ENCODE measurements around the gene SEPTIN10.
"Not testable (repeated sequence)": the region's sequence is repeated elsewhere in the genome, so short reads cannot be mapped to it uniquely, and the experiment has no call there.

Gene SEPTIN10

DNA sequence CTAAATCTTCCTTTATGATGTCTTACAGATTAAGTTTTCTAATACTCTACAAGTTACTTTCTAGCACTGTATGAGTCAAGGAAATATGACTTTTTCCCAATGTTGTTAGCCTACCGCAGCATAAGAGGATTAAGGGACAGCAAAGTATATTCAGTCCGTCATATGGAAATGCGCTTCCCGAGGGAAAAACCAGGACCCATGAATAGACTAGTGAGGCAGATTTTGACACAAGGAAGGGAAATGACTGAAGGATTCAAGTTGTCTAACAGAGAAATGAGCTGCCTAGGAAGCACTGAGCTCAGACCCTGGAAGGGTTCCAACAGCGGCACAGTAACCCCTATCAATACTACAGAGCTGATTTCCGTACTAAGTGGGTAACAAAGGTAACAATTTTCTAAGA, 12.0 kb downstream of the SEPTIN10 start:
- FAIRE-seq = no peak

DNA sequence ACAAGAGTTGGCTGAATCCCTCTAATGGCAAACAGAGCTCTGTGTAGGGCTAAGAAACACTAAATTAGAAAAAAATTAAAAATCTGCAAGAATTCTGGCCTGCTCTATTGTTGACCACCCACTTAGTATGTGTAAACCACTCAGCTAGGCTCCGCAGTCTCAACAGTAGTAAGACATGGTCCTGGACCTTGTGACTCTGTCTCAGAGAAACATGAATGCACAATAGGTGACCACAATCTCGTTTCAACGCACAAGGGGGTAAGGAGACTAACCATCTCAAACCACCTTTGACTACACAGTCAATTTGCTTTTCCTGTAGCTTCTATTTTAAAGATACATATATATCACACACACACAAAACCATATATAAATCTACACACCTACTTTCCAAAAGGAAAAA, 16.5 kb downstream of the SEPTIN10 start:
- FAIRE-seq = no peak

DNA sequence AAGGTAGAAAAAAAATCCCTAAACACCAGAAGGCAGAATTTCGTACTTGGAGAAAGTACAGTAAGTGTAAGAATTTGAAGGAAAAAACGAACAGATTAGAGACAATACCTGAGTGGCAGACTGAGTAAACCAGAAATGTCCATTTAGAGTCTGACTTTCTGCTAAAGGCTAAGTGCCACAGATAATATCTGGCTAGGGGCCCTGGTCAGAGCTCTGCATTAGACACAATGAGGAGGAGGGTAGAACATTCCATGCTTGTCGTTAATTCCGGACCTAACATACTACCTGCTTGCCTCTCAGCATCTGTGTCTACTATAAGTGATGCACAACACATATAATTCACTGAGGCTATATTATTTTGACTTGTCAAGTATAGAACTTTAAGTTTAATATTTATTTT, 18.1 kb downstream of the SEPTIN10 start:
- FAIRE-seq = no peak

DNA sequence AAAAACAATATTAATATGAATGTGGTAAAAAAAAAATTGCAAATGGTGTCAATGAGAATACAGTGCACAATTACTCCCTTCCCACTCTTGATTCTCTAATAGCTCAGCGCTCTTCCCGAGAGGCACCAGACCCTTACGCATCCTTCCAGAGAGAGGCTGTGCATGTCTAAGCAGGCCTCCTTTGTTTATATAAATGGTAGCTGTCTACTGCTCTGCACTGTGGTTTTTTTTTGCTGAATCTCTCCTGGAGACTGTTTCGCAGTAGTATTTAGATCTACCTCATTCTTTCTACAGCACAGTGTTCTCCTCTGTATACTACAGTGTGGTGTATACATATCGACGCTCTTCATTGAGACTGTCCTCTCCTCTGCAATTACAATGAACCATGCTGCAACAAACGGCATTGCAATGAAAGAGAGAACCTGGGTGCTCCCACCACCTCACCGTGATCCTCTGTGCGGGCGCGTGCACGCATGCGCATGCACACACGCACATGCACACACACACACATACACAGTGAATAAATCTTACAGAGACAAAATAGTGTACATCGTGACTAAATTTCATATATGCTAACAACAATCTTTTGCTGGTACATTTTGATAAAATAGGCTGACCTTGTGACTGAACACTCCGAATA, 19.4 kb downstream of the SEPTIN10 start:
- FAIRE-seq = no peak

DNA sequence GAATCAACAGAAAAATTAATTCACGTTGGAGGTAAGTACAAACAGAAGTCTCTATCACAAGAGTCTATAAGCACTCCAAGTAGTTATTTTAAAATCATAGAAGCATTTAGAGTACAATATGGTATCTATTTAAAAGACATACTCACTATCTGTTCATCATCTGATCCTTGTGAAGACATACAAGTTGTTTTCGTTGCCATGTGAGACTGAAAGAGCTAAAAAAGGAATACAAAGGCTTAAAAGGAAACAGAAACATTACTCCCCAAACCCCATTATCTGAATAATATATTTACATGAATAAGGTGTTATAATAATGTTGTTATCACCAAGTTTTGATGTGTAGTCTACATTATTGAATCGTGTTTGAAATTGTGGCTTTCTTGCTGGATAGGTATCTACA, 20.9 kb downstream of the SEPTIN10 start:
- no peak for FAIRE-seq

DNA sequence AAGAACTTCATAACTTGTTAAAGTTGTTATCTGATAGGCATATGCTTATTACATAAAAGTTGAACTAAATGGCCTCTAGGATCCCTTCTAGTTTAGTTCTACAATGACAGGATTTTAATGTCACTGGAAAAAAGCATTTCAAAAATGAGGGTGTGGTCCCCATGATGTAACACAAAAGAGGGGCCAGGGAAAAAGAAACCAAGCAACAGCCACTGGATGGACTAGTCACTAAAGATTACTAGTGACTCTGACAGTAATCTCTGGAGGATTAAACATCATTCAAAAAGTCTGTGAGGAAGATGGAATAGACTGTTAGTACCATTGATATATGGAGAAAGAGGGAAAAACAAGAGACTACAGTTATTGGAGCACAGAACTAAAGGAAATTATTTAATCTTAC, 22.6 kb downstream of the SEPTIN10 start:
- FAIRE-seq = no peak

DNA sequence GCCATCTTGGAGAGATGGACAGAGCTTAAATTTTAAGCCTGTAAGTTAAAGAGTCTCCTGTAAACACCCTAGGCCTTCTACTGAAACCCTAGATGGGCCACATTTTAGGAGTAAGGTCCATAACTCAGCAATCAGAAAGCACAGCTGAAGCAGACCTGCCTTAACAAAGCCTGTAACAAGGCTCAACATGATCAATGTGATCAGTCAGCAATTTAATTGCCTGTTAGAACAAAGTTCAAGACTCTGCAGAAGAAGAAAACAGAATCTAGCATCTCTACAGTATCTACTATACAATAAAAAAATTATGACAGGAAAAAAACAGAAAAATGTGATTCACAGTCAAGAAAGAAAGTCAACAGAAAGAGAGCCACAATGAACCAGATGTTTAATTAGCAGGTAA, 27.1 kb downstream of the SEPTIN10 start:
- FAIRE-seq = no peak

DNA sequence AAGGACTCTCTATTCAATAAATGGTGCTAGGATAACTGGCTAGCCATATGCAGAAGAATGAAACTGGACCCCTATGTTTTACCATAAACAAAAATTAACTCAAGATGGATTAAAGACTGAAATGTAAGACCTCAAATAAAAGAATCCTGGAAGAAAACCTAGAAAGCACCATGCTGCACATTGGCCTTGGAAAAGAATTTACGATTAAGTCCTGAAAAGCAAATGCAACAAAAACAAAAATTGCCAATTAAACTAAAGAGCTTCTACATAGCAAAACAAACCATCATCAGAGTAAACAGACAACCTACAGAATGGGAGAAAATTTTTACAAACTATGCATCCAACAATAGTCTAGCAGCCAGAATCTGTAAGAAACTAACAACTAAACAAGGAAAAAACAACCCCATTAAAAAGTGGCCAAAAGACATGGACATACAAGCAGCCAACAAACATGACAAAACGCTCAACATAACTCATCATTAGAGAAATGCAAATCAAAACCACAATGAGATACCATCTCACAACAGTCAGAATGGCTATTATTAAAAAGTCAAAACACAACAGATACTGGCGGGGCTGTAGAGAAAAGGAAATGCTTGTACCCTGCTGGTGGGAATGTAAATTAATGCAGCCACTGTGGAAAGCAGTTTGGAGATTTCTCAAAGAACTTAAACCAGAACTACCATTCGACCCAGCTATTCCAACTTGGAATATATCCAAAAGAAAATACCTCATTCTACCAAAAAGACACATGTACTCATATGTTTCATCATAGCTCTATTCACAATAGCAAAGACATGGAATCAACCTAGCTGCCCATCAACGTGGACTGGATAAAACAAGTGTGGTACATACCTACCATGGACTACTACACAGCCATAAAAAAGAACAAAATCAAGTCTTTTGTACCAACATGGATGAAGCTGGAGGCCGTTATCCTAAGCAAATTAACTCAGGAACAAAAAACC, 30.6 kb downstream of the SEPTIN10 start:
- no peak for FAIRE-seq

DNA sequence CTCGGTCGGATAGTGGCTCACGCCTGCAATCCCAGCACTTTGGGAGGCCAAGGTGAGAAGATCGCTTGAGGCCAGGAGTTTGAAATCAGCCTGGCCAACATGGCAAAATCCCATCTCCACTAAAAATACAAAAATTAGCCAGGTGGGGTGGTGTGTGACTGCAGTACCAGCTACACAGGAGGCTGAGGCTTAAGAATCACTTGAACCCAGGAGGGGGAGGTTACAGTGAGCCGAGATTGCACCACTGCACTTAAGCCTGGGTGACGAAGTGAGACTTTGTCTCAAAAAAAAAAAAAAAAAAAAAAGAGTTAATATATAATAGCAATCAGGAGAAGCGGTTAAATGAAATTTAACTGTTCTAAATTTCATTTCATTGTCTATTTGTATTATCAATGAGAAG, 36.1 kb downstream of the SEPTIN10 start:
- not testable (repeated sequence) for FAIRE-seq

DNA sequence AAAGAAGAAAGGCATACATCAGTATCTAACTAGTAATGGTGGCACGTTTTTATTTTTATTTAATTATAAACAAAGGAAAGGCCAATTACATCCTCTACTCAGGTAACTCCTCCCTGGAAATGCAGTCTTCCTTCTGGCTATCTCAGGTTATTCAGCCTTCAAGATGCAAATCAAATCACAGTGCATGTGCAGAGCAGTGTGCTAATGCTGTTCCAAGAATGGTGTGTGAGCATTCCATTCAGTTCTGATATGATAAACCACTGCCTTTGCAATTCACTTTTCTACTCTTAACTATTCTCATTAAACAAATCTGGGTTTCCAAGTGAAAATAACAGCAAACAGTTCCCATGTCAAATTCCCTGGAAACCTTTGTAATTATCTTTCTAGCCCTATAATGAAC, 38.4 kb downstream of the SEPTIN10 start:
- FAIRE-seq = no peak

DNA sequence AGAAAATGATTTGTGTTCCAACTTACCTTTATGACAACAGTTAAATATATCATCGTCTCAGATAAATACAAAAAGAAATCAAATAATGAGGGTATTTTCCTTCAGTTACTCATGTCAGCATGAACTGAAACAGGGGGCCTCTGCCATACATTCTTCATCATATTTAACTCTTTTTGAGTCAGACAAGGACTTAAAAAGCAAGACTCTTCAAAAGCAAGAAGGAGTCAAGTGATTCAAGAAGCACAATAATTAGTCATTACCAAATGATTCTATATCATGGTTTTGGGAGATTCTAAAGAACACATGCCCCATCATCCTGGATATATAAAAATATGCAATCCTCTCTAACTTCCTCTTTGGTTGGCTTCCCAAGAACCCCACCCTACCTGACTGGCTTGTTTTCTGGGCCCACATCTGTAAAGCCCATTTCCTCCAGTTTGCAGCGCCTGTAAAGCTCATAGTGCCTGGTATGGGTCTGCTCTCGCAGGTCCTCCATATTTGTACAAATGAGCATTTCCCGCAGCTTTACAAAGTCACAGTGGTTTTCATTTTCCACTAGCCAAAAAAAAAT, 49.7 kb downstream of the SEPTIN10 start:
- no peak for FAIRE-seq

DNA sequence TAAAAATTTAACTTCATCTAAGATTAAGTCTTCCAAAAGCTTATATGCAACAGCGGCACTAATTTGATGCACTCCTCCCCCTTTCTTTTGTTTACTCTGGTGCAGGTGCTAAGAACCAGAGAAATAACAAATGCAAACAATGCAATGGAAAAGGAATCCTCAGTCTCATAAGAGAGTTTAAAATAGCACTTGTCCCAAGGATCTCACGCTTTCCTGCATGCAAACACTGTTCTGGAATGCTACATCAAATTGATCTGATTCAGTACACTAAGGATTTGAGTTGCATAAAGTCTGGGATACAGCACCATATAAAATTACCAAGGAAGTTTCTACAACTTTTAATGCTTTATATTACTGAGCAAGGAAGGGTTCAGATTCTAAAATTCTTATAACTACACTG, 50.5 kb downstream of the SEPTIN10 start:
- no peak for FAIRE-seq

DNA sequence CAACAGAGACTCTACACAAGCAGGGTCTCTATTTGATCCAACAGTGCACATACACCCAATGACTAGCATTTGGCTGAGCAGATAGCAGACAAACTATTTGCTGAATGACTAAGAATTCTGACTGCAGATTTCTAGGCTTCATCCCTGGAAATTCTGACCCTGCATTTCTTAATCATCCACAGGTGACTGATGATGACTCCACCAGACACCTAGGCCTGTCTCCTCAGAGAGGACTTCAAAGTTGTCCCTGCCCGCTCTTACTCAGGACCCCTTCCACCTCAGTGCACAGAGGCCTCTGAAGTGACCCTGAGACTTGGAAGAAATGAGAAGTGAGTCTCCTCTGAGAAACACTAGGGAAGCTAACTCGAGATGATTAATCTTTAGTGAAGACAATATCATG, 51.3 kb downstream of the SEPTIN10 start:
- no peak for FAIRE-seq

DNA sequence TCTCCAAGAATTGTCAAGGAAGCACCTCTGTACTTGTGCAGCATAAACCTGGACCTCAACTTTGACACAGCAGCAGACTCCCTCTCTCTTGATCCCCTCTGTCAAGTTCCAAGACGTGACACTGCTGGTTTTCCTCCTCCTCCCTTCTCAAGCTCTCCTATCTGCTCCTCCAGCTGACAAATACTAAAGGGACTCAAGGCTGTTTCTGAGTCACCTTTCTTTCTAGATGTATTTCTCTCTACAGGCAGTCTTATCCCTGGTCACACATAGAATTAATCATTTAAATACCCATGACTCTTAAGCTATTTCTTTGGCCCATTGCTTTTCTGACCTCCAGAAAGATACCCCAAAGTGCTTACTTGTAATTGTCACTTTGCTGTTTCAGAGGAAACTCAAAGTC, 53.5 kb downstream of the SEPTIN10 start:
- no peak for FAIRE-seq

DNA sequence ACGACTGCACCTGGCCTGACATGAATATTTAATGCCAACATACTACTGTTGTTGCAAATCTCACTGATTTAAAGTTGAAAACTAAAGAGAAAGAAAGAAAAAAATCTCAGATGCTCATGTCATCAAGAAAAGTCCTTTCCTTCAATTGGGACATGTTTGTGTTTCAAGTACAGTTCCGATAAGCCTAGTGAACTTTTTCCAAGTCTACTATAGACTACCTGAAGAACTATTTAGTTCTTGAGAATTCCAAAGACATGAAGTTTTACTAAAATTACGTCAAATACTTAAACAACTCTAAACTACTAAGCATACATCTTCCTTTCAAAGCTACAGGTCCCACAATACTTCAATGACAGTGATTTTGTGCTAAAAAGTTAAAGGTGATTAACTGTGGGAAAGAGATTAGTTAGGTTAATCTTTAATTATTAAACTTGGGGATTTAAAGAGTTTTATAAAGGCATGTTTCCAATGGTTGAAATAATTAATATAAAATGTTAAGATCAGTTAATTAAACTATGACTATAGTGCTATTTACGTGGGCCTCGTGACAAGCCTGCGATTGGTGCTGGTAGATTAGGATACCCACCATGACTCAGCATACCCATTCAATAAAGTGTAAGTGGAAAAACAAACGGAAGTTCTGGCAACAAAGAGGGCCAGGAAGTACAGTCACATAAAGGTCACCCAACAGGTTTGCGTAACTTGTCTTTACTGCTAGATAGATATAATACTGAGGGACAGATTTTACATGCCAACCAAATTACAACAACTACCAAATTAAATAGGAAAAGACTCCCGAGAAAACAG, 55.5 kb downstream of the SEPTIN10 start:
- FAIRE-seq = no peak

DNA sequence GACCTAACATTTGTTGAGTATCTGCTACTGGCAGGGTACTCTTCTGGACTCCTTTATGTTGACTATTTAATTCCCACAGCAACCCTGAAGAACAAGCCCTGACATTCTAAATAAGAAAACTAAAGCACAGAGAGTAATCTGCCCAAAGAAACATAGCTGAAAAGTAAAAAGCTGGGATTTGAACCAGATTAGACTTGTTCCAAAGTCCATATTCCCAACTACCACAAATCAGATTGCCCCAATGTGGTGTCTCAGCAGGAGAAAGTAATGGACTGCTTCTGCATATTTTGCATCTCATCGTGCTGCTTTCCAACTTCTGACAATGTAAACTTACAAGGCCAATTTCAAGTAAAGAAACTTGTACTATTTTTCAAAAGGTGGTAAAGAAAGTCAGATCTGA, 56.5 kb downstream of the SEPTIN10 start:
- no peak for FAIRE-seq

DNA sequence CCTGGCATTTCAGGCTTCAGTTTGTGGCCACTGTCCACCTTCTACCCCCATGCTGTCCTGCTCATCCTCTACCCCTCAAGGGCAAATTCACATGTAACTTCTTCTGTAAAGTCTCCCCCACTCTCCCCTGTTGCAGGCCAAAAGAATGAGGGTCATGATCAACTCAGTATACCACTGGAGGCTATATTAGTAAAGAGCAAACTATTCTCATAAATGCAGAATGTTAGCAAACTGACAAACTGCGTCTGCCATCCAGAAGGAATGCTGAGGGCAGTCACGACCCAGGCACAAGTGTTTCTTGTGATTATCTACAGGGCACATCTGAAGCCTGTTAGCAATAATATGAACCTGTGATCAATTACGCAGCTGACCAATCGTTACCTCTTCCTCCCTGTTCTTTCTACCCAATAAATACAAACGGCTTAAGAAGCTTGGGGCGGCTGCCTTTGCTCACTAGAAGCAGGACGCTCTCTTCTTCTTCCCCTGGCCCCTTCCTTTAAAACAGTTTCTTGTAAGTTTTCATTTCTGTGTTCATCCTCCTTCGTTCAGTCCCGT, 58.3 kb downstream of the SEPTIN10 start:
- no peak for FAIRE-seq

DNA sequence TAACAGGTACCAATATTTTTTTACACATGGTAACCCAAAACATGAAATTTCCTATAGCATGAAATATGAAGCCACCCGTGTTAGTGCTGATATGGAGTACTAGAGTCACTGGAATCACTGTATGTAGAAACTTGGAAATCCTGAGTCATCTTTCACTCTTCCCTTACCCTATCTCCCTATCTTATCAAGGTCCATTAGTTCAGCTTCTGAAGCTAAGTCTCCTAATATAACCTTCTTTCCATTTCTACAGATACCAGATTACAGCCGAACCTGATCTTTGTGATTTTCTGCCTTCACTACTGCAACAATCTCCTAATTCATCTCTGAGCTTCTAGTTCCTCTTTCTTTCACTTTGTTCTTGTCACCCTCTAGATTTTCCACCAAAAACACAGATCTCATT, 59.0 kb downstream of the SEPTIN10 start:
- FAIRE-seq = no peak

DNA sequence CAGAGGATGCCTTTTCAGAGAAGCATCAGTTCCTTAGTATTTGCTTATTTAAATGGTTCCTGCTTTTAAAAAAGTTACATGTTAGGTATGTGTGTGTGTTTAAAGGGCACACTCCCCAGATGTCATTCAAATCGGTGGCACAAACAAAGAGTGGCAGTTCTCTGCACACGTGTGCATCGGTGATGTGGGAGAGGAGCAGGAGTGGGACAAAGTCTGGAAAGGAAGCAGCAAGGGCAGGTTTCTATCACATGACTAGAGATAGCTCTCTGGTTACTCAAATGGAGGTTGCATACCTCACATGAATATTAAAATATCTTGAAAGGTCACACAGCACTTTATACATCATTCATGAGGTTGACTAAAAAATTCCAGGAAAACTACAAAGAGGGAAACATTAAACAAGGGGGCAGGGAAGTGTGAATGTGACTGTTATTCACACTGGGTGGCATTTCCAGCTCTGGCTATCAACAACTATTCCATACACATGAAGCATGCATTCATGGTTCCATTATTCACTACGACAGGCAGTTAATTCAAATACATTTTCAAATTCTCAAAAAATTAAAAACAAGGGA, 64.7 kb downstream of the SEPTIN10 start:
- no peak for FAIRE-seq

DNA sequence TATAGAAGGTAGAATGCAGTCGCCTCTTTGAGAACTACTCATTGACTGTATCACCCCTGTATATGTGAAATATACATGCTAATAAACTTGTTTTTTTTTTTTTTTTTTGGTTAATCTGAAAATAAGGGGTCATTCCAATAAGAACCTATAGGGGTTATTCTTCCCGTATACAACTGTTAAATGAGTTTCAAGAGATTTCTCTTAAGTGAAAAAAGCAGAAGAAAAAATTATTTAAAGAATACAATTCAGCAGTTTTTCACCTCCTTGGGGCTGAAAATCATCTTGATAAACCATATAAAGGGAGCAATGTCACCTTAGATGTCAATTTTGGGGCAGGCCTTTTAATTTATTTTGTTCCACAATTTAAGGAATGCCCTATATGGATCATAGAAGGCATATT, 66.5 kb downstream of the SEPTIN10 start:
- FAIRE-seq = no peak

DNA sequence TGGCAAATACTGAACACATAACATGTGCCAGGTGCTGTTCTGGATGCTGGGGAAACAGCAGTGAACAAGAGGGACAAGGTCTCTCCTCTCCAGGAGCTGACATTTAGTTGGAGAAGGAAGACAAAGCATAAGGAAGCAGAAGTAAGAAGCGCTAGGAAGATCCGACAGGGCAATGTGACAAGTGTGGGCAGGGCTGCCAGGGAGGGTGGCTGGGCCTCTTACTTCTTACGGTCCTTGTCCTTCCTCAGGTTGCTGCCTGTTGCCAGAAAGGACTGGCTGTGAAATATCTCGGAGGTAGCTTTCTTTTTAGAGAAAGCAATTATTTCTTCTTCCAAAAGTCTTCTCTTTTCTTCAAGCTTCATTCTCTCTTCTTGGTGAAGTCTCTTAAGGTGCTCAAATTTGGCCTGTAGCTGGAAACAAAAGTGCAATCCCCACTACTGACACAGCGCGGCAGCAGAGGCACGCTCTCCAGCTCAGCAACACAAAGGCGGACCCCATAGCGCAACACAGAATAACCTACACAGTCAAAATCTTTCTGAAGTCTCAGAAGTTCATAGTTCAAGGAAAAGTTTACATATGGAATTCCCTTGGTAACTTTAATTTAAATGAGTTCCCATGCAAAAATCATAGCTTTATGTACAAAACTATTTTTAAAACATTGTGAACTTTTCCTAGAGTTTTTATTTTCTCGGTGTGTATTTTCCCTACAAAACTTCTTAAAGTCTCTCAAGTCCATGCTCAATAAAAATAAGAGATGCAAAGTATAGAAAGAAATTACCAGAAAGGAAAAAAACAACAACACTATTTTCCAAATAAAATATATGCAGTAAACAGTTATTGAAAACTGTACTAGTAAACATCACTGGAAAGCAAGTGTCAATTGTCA, 67.7 kb downstream of the SEPTIN10 start:
- FAIRE-seq = no peak

Measured in colon (tissue), 2 donors.